GM12892 (cell line): ENCODE data around the gene CDH6.

Experiments
- POLR2A ChIP-seq: IDR thresholded peaks from 2 replicates; pipeline ENCODE4 v1.6.1; 2011; ENCODE audit warnings: low read depth, low read length, control low read depth
- POLR2AphosphoS5 ChIP-seq: IDR thresholded peaks from 2 replicates; pipeline ENCODE4 v1.6.1; 2011; ENCODE audit warnings: low read depth, low read length, control low read depth
- TAF1 ChIP-seq: IDR thresholded peaks from 2 replicates; pipeline ENCODE4 v1.6.1; 2011; ENCODE audit warnings: low read depth, mild to moderate bottlenecking, control low read depth, low read length, borderline replicate concordance

GRCh38 chr5:31236339-31236738 lies 42.9 kb downstream of the CDH6 start:
- TF ChIP-seq POLR2A (no peak), POLR2AphosphoS5 (no peak), TAF1 (no peak)
